Measurements from ENCODE around the gene CASP8. TPM values are rescaled to one million over a fixed set of nuclear protein-coding genes. Genes with fewer than 3 reads are reported as not detected.
A peak's percentile ranks its signal among the peaks of the same experiment; 100 is the strongest.

CASP8 gene
- total RNA-seq, 1 experiment from 2014 or later: 23.0 TPM

DNA sequence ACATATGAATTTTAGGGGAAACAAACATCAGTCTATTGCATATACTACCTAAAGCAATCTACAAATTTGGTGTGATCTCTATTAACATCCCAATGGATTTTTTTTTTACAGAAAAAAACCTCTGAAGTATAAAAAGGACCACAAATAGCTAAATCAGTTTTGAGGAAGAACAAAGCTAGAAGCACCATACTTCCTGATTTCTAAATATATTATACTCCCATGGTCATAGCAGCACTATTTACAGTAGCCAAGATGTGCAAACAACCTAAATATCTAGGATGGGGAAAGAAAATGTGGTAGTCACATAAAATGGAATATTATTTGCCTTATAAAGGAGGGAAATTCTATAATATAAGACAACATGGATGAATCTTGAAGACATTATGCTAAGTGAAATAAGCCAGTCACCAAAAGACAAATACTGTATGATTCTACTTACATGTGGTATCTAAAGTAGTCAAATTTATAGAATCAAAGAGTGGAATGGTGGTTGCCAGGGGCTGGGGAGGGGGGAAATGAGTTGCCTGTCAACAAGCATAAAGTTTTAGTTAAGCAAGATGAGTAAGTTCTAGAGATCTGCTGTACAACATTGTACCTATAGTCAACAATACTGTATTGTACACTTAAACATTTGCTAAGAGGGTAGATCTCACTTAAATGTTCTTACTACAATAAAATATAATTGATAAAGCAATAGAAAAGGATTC, 17.6 kb upstream of the CASP8 start:
- DNase-seq (ENCODE audit: low read depth): no peak

DNA sequence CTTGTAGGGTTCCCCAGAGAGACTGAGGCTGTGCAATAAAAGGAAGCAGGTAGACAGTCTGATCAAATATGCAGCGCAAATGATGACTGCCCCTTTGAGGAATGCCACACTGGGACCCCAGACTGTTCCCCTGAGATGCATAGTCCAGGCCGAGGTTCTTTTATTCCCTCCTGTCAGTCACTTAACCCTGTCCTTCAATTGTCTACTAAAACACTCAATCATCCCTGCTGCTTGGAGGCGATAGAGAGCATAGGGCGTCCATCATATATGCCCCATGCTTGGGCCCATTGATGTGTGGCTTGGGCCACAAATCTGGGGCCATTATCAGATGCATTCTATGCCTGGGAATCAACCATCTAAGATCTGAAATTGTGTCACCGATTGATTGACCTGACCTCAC, 15.5 kb upstream of the CASP8 start:
- DNase-seq (ENCODE audit: low read depth): no peak

DNA sequence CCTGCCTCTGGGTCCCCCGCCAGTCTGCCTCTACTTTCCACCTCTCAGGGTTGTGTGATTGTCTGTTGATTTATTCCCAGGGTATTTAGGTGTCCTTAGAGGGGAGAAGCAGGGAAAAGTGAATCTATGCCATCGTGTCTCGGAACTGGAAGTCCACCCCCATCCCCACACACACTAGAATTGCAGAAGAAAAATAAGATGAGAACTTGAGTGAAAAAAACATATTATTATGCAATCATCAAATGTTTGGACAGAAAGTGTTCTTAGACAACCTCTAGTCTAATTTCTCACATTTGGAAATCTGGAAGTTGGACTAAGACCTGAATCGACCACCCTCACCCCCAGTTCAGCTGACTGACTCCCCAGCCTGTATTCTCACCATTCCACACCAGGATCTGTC, 14.1 kb upstream of the CASP8 start:
- DNase-seq (ENCODE audit: low read depth): no peak

- DNase-seq (ENCODE audit: low read depth): no peak
Observed at GRCh38 chr2:201248288-201248844, 12.0 kb upstream of the CASP8 start.

GRCh38 chr2:201249889-201250288, 10.4 kb upstream of the CASP8 start:
- DNase-seq (ENCODE audit: low read depth): no peak

- DNase-seq (ENCODE audit: low read depth): no peak
Observed at GRCh38 chr2:201250741-201251140, 9.6 kb upstream of the CASP8 start.

DNA sequence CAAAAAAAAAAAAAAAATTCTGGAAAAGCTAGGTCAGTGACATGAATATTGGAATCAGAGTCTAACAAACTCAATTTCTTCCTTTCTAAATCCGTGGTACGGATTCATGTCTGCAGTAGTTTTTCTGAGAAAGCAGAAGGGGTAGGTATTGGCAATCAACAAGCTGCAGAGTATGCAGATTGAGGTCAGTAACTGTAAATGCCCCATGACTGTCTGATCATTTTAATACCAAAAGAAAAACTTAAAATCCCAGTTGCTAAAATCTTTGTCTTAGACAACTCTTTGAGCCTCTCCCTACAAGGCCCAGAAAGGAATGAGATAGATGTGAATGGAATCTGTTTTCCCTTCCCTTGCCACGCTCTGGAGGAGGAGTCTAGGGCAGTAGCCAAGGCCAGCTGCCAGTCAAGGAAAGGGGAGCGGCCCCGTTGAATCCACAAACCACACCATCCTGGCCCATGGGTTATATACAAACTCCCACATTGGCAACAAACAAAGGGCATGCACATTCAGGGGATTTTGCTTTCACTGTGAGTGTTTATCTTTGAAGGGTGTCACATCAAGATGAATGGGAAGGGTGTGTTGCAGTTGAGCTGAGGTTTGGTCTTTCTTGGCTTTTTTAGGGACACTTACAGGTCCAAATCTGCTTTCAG, 6.1 kb upstream of the CASP8 start:
- DNase-seq (ENCODE audit: low read depth): peak; percentile 37

DNA sequence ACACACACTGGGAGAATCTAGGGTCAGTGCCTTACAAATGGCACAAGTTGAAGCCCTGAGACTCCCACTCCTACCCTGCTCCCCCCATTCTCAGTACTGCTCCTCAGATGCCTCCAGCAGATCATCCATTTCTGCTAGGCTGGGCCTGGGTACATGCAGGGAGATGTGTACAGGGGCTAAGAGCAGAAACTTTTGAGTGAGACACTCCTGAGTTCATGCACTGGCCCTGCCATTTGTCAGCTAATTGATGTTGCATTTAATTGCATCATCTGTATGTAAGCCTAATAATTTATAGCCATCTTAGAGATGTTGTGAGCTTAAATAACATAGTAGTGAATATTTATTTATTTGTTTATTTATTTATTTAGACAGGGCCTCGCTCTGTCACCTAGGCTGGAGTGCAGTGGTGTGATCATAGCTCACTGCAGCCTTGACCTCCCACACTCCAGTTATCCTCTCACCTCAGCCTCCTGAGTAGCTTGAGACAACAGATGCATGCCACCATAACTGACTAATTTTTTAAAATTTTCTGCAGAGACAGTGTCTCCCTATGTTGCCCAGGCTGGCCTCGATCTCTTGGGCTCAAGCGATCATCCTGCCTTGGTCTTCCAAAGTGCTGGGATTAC, 4.8 kb upstream of the CASP8 start:
- DNase-seq (ENCODE audit: low read depth): no peak

- DNase-seq (ENCODE audit: low read depth): no peak
Observed at GRCh38 chr2:201256082-201256481, 4.3 kb upstream of the CASP8 start.

GRCh38 chr2:201257381-201257955, 2.9 kb upstream of the CASP8 start:
- no peak for DNase-seq (ENCODE audit: low read depth)

DNA sequence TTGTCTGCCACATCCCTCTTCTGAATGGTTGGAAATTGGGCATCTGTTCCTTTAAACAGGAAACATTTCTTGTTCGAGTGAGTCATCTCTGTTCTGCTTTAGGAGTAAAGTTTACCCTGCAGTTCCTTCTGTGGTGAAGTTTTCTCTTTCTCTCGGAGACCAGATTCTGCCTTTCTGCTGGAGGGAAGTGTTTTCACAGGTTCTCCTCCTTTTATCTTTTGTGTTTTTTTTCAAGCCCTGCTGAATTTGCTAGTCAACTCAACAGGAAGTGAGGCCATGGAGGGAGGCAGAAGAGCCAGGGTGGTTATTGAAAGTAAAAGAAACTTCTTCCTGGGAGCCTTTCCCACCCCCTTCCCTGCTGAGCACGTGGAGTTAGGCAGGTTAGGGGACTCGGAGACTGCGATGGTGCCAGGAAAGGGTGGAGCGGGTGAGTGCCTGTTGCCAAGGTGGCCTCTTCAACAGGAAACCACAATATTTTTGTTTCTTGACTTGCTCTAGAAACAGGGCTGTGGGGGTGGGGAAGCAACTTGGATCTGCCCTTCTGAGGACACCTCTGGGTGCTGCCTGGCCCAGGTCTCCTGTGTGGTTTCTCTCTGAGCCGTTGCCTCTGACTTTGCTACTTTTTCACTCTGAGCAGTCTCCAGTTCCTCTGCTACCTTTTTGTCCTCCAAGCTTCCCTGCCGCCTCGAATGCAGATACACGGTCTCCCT, 2.2 kb upstream of the CASP8 start:
- DNase-seq (ENCODE audit: low read depth): peak; percentile 79

- DNase-seq (ENCODE audit: low read depth): no peak
Observed at GRCh38 chr2:201258666-201259615, 1.4 kb upstream of the CASP8 start.

GRCh38 chr2:201261471-201261870, 1.1 kb downstream of the CASP8 start:
- DNase-seq (ENCODE audit: low read depth): no peak

DNA sequence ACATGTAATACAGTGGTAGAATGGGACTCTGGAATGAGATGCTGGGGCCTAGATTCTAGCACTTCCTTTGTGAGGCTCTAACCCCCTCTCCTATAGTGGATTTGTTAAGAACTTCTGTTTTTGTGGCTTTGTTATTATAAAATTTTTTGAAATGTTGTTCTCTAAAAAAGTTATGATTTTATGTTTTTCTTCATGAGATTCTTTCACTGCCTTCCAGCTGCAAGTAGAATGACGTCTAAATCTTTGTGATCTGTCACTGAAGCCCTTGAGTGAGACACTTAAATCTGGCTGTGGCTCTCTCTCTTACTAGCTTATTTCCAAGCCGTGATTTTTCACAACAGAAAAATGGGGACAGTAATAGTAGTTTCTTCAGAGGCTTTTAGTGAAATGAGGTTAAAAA, 1.6 kb downstream of the CASP8 start:
- DNase-seq (ENCODE audit: low read depth): no peak

DNA sequence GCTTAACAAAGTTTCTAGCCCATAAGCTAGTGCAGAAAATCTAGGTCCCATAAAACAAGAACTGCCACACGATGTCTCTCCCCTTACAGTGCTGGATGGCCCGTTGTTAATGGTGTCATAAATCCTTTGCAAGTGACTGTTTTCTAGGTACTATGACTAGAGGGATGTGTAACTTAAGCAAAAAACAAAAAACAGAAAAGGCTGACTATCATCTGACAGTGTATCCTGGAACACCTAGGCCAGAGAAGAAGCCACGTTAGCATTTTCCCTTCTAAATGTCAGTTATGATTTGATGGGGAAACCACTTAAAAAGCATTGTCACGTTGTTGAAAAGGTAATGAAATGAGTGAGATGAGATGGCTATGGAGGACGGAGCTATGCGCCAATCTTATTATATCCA, 2.4 kb downstream of the CASP8 start:
- no peak for DNase-seq (ENCODE audit: low read depth)

- no peak for DNase-seq (ENCODE audit: low read depth)
Observed at GRCh38 chr2:201263779-201264178, 3.4 kb downstream of the CASP8 start.

DNA sequence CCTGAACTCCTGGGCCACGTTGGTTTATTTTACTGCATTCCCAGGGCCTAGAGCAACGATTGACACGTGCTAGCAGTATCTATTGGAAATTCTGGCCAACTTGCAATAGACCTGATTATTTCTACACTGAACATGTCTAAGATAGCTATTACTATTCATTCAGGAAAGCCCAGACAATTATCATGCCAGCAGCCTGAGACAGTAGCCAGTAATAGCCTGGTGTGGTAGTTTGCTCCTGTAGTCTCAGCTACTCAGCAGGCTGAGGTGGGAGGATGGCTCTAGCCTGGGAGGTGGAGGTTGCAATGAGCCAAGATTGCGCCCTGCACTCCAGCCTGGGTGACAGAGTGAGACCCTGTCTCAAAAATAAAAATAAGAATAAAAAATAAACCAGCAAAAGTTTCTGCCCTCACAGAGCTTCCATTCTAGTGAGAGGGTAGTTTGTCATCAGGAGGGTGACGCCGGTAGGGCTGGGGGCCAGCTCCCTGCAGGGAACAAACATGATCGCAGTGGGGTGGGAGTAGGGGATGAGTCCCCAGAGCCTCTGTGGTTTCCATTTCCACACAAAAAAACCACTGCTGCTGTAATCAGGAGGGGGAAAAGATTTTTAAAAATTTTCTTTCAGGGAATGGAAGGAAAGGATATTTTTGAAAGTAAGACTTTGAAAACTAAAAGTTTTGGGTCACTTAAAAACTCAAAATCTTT, 4.3 kb downstream of the CASP8 start:
- DNase-seq (ENCODE audit: low read depth): no peak

GRCh38 chr2:201266629-201267028, 6.3 kb downstream of the CASP8 start:
- DNase-seq (ENCODE audit: low read depth): no peak

- DNase-seq (ENCODE audit: low read depth): no peak
Observed at GRCh38 chr2:201267278-201268030, 7.1 kb downstream of the CASP8 start.
